ENCODE data around the gene CRISP2.
"Not testable (repeated sequence)": the region's sequence is repeated elsewhere in the genome, so short reads cannot be mapped to it uniquely, and the experiment has no call there.

CRISP2 gene

GRCh38 chr6:49713346-49713745 is at the start of gene CRISP2:
Gene CRISP2 (minus strand): TSS chr6:49713543. CDS start chr6:49709196, 4,347 bp downstream.
- H3K4me3 Mint-ChIP-seq: no peak within 1 kb of the TSS
- peaks cover 12% of the 10 kb centered on the region for H3K9me3 Mint-ChIP-seq
- no peaks in the 10 kb centered on the region for H3K27me3 Mint-ChIP-seq
- DNase-seq: no peak
- H3K27ac Mint-ChIP-seq: no peak within 1 kb of the TSS
- no peaks in the 10 kb centered on the region for H3K36me3 Mint-ChIP-seq (ENCODE audit: low read depth)
- H3K4me1 Mint-ChIP-seq (ENCODE audit: low read depth): no peaks in the 10 kb centered on the region

GRCh38 chr6:49744259-49744658 is 30.9 kb upstream of the CRISP2 start, which contains the start of gene CRISP3:
Gene CRISP3 (minus strand): TSS chr6:49744388. CDS start chr6:49744367, 21 bp downstream.
- Mint-ChIP-seq H3K27me3 (no peaks in the 10 kb centered on the region), H3K4me3 (no peak within 1 kb of the TSS), H3K36me3 (ENCODE audit: low read depth) (no peaks in the 10 kb centered on the region), H3K27ac (no peak within 1 kb of the TSS), H3K4me1 (ENCODE audit: low read depth) (no peaks in the 10 kb centered on the region), H3K9me3 (peaks cover 2% of the 10 kb centered on the region)
- no peak for DNase-seq

GRCh38 chr6:49743429-49743828 is 30.1 kb upstream of the CRISP2 start:
- no peak for DNase-seq
- Mint-ChIP-seq H3K27ac (no peak overlapping the region), H3K4me3 (no peak overlapping the region), H3K27me3 (no peaks in the 10 kb centered on the region), H3K9me3 (peaks cover 2% of the 10 kb centered on the region), H3K36me3 (ENCODE audit: low read depth) (no peaks in the 10 kb centered on the region), H3K4me1 (ENCODE audit: low read depth) (no peaks in the 10 kb centered on the region)

- Mint-ChIP-seq H3K4me3 (no peak overlapping the region), H3K9me3 (peaks cover 2% of the 10 kb centered on the region), H3K36me3 (ENCODE audit: low read depth) (no peaks in the 10 kb centered on the region), H3K27me3 (no peaks in the 10 kb centered on the region), H3K27ac (no peak overlapping the region), H3K4me1 (ENCODE audit: low read depth) (no peaks in the 10 kb centered on the region)
- DNase-seq: no peak
These were observed 26.1 kb upstream of the CRISP2 start for GRCh38 chr6:49739423-49739822.

GRCh38 chr6:49736017-49736508 is 22.7 kb upstream of the CRISP2 start:
- DNase-seq: no peak
- Mint-ChIP-seq H3K27me3 (no peaks in the 10 kb centered on the region), H3K9me3 (peaks cover under 1% of the 10 kb centered on the region), H3K4me1 (ENCODE audit: low read depth) (no peaks in the 10 kb centered on the region), H3K36me3 (ENCODE audit: low read depth) (no peaks in the 10 kb centered on the region), H3K27ac (no peak overlapping the region), H3K4me3 (no peak overlapping the region)

GRCh38 chr6:49733680-49734079 is 20.3 kb upstream of the CRISP2 start:
- Mint-ChIP-seq H3K9me3 (no peaks in the 10 kb centered on the region), H3K27ac (no peak overlapping the region), H3K4me3 (no peak overlapping the region), H3K36me3 (ENCODE audit: low read depth) (no peaks in the 10 kb centered on the region), H3K27me3 (no peaks in the 10 kb centered on the region), H3K4me1 (ENCODE audit: low read depth) (no peaks in the 10 kb centered on the region)
- no peak for DNase-seq

GRCh38 chr6:49732781-49733180 is 19.4 kb upstream of the CRISP2 start:
- H3K27ac Mint-ChIP-seq: no peak overlapping the region
- no peaks in the 10 kb centered on the region for H3K27me3 Mint-ChIP-seq
- H3K9me3 Mint-ChIP-seq: no peaks in the 10 kb centered on the region
- no peaks in the 10 kb centered on the region for H3K36me3 Mint-ChIP-seq (ENCODE audit: low read depth)
- no peak for DNase-seq
- H3K4me3 Mint-ChIP-seq: no peak overlapping the region
- H3K4me1 Mint-ChIP-seq (ENCODE audit: low read depth): no peaks in the 10 kb centered on the region

GRCh38 chr6:49730251-49730650 is 16.9 kb upstream of the CRISP2 start:
- no peaks in the 10 kb centered on the region for H3K36me3 Mint-ChIP-seq (ENCODE audit: low read depth)
- H3K27ac Mint-ChIP-seq: no peak overlapping the region
- DNase-seq: no peak
- no peak overlapping the region for H3K4me3 Mint-ChIP-seq
- H3K9me3 Mint-ChIP-seq: no peaks in the 10 kb centered on the region
- H3K27me3 Mint-ChIP-seq: no peaks in the 10 kb centered on the region
- no peaks in the 10 kb centered on the region for H3K4me1 Mint-ChIP-seq (ENCODE audit: low read depth)

GRCh38 chr6:49723917-49724316 is 10.6 kb upstream of the CRISP2 start:
- not testable (repeated sequence) for H3K27me3 Mint-ChIP-seq; H3K27ac Mint-ChIP-seq; H3K36me3 Mint-ChIP-seq (ENCODE audit: low read depth); H3K4me3 Mint-ChIP-seq; H3K9me3 Mint-ChIP-seq; DNase-seq; H3K4me1 Mint-ChIP-seq (ENCODE audit: low read depth)

- no peaks in the 10 kb centered on the region for H3K4me1 Mint-ChIP-seq (ENCODE audit: low read depth)
- no peaks in the 10 kb centered on the region for H3K27me3 Mint-ChIP-seq
- H3K27ac Mint-ChIP-seq: no peak overlapping the region
- no peaks in the 10 kb centered on the region for H3K9me3 Mint-ChIP-seq
- DNase-seq: no peak
- H3K36me3 Mint-ChIP-seq (ENCODE audit: low read depth): no peaks in the 10 kb centered on the region
- no peak overlapping the region for H3K4me3 Mint-ChIP-seq
These were observed 8.0 kb upstream of the CRISP2 start for GRCh38 chr6:49721297-49721696.

- H3K27me3 Mint-ChIP-seq: no peaks in the 10 kb centered on the region
- H3K27ac Mint-ChIP-seq: no peak overlapping the region
- H3K4me1 Mint-ChIP-seq (ENCODE audit: low read depth): no peaks in the 10 kb centered on the region
- H3K9me3 Mint-ChIP-seq: peaks cover 2% of the 10 kb centered on the region
- no peaks in the 10 kb centered on the region for H3K36me3 Mint-ChIP-seq (ENCODE audit: low read depth)
- H3K4me3 Mint-ChIP-seq: no peak overlapping the region
- DNase-seq: no peak
These were observed 7.0 kb upstream of the CRISP2 start for GRCh38 chr6:49720372-49720771.

- Mint-ChIP-seq H3K27ac (no peak overlapping the region), H3K27me3 (no peaks in the 10 kb centered on the region), H3K36me3 (ENCODE audit: low read depth) (no peaks in the 10 kb centered on the region), H3K4me3 (no peak overlapping the region), H3K4me1 (ENCODE audit: low read depth) (no peaks in the 10 kb centered on the region), H3K9me3 (peaks cover 15% of the 10 kb centered on the region)
- DNase-seq: no peak
These were observed 14.9 kb downstream of the CRISP2 start for GRCh38 chr6:49698478-49698877.

- no peak for DNase-seq
- H3K4me3 Mint-ChIP-seq: no peak overlapping the region
- no peaks in the 10 kb centered on the region for H3K36me3 Mint-ChIP-seq (ENCODE audit: low read depth)
- H3K4me1 Mint-ChIP-seq (ENCODE audit: low read depth): no peaks in the 10 kb centered on the region
- H3K9me3 Mint-ChIP-seq: peaks cover 11% of the 10 kb centered on the region
- H3K27me3 Mint-ChIP-seq: no peaks in the 10 kb centered on the region
- H3K27ac Mint-ChIP-seq: no peak overlapping the region
These were observed 19.8 kb downstream of the CRISP2 start for GRCh38 chr6:49693512-49693911.

GRCh38 chr6:49692534-49692933 is 20.8 kb downstream of the CRISP2 start:
- Mint-ChIP-seq H3K27me3 (no peaks in the 10 kb centered on the region), H3K9me3 (peaks cover 11% of the 10 kb centered on the region), H3K4me1 (ENCODE audit: low read depth) (no peaks in the 10 kb centered on the region), H3K27ac (no peak overlapping the region), H3K36me3 (ENCODE audit: low read depth) (no peaks in the 10 kb centered on the region), H3K4me3 (no peak overlapping the region)
- no peak for DNase-seq

GRCh38 chr6:49676671-49677281 is 36.6 kb downstream of the CRISP2 start:
- H3K4me1 Mint-ChIP-seq (ENCODE audit: low read depth): no peaks in the 10 kb centered on the region
- no peak for DNase-seq
- no peak overlapping the region for H3K4me3 Mint-ChIP-seq
- no peaks in the 10 kb centered on the region for H3K9me3 Mint-ChIP-seq
- H3K27me3 Mint-ChIP-seq: no peaks in the 10 kb centered on the region
- no peak overlapping the region for H3K27ac Mint-ChIP-seq
- H3K36me3 Mint-ChIP-seq (ENCODE audit: low read depth): no peaks in the 10 kb centered on the region

- Mint-ChIP-seq H3K27me3 (no peaks in the 10 kb centered on the region), H3K27ac (no peak overlapping the region), H3K4me3 (no peak overlapping the region), H3K36me3 (ENCODE audit: low read depth) (no peaks in the 10 kb centered on the region), H3K9me3 (no peaks in the 10 kb centered on the region), H3K4me1 (ENCODE audit: low read depth) (no peaks in the 10 kb centered on the region)
- DNase-seq: no peak
These were observed 37.5 kb downstream of the CRISP2 start for GRCh38 chr6:49675816-49676215.
